SK-N-SH treated with all-trans-retinoic acid at 6 μM for 48 hours (cell line): ENCODE measurements around the gene ZNF385B.

Experiments used
- ATAC-seq: fragments of 200-7000 bp; cut with Tn5 transposase; 3 replicates; pipeline ENCODE4 v1.9.1; 2020; ENCODE audit warnings: mild to moderate bottlenecking, moderate library complexity
- ARNTL ChIP-seq: fragments of 450-650 bp; formaldehyde crosslinking; IDR thresholded peaks from 2 replicates; pipeline ENCODE4 v1.5.0; 2020; ENCODE audit warnings: low read depth, mild to moderate bottlenecking, moderate library complexity, borderline replicate concordance
- BACH2 ChIP-seq: fragments of 250-450 bp; sonication (Bioruptor Pico); IDR thresholded peaks from 2 replicates; pipeline ENCODE4 v1.9.0; 2021; ENCODE audit warnings: mild to moderate bottlenecking, borderline replicate concordance
- CSDC2 ChIP-seq: fragments of 250-450 bp; sonication (Bioruptor Pico); IDR thresholded peaks from 2 replicates; pipeline ENCODE4 v1.5.0; 2020; ENCODE audit warnings: mild to moderate bottlenecking, moderate library complexity
- ESRRG ChIP-seq: fragments of 250-450 bp; sonication (Bioruptor Pico); IDR thresholded peaks from 2 replicates; pipeline ENCODE4 v1.6.1; 2021; ENCODE audit warnings: mild to moderate bottlenecking
- GLIS3 ChIP-seq: fragments of 250-450 bp; sonication (Bioruptor Pico); IDR thresholded peaks from 2 replicates; pipeline ENCODE4 v1.5.0; 2020; ENCODE audit warnings: mild to moderate bottlenecking, moderate library complexity
- OSR1 ChIP-seq: fragments of 250-450 bp; sonication (Bioruptor Pico); IDR thresholded peaks from 2 replicates; pipeline ENCODE4 v1.8.0; 2022; ENCODE audit warnings: moderate library complexity, mild to moderate bottlenecking, inconsistent platforms
- PATZ1 ChIP-seq: fragments of 250-450 bp; sonication (Bioruptor Pico); IDR thresholded peaks from 2 replicates; pipeline ENCODE4 v1.8.0; 2020; ENCODE audit warnings: mild to moderate bottlenecking, moderate library complexity, borderline replicate concordance
- POU6F1 ChIP-seq: fragments of 250-450 bp; sonication (Bioruptor Pico); IDR thresholded peaks from 2 replicates; pipeline ENCODE4 v1.8.0; 2021; ENCODE audit warnings: low read depth, mild to moderate bottlenecking, moderate library complexity, borderline replicate concordance
- RARB ChIP-seq: fragments of 250-450 bp; sonication (Bioruptor Pico); IDR thresholded peaks from 2 replicates; pipeline ENCODE4 v1.8.0; 2021; ENCODE audit warnings: mild to moderate bottlenecking, moderate library complexity
- SNAI2 ChIP-seq: fragments of 250-450 bp; sonication (Bioruptor Pico); IDR thresholded peaks from 2 replicates; pipeline ENCODE4 v1.5.0; 2020; ENCODE audit warnings: mild to moderate bottlenecking, moderate library complexity
- TCF4 ChIP-seq: fragments of 250-450 bp; sonication (Bioruptor Pico); IDR thresholded peaks from 2 replicates; pipeline ENCODE4 v1.8.0; 2021; ENCODE audit warnings: mild to moderate bottlenecking, moderate library complexity, borderline replicate concordance
- TOX ChIP-seq: fragments of 250-450 bp; sonication (Bioruptor Pico); IDR thresholded peaks from 2 replicates; pipeline ENCODE4 v1.8.0; 2021; ENCODE audit warnings: mild to moderate bottlenecking, moderate library complexity, borderline replicate concordance
- TSHZ2 ChIP-seq: fragments of 250-450 bp; sonication (Bioruptor Pico); IDR thresholded peaks from 2 replicates; pipeline ENCODE4 v1.5.0; 2020; ENCODE audit warnings: mild to moderate bottlenecking, moderate library complexity
- ZC3H10 ChIP-seq: fragments of 250-450 bp; sonication (Bioruptor Pico); IDR thresholded peaks from 2 replicates; pipeline ENCODE4 v1.5.1; 2021; ENCODE audit warnings: mild to moderate bottlenecking, moderate library complexity
- ZFP3 ChIP-seq: fragments of 250-450 bp; sonication (Bioruptor Pico); IDR thresholded peaks from 2 replicates; pipeline ENCODE4 v1.5.0; 2020; ENCODE audit warnings: mild to moderate bottlenecking, moderate library complexity
- ZFP30 ChIP-seq: fragments of 450-650 bp; formaldehyde crosslinking; IDR thresholded peaks from 2 replicates; pipeline ENCODE4 v1.5.0; 2022; ENCODE audit warnings: mild to moderate bottlenecking, moderate library complexity
- ZNF565 ChIP-seq: fragments of 450-650 bp; formaldehyde crosslinking; conservative IDR thresholded peaks from 2 replicates; pipeline ENCODE4 v1.5.0; 2020; ENCODE audit warnings: low read depth, mild to moderate bottlenecking, moderate library complexity
- ZNF70 ChIP-seq: fragments of 450-650 bp; formaldehyde crosslinking; IDR thresholded peaks from 2 replicates; pipeline ENCODE4 v1.5.0; 2020; ENCODE audit warnings: mild to moderate bottlenecking, moderate library complexity
- ZNF8 ChIP-seq: fragments of 450-650 bp; formaldehyde crosslinking; IDR thresholded peaks from 2 replicates; pipeline ENCODE4 v1.5.0; 2020; ENCODE audit warnings: mild to moderate bottlenecking, moderate library complexity
- TF ChIP-seq, protein P1 (sequence below): fragments of 250-450 bp; sonication (Bioruptor Pico); IDR thresholded peaks from 2 replicates; pipeline ENCODE4 v1.5.1; 2021; ENCODE audit warnings: mild to moderate bottlenecking, moderate library complexity
- TF ChIP-seq, protein P2 (sequence below): fragments of 250-450 bp; sonication (Bioruptor Pico); IDR thresholded peaks from 2 replicates; pipeline ENCODE4 v1.5.1; 2020; ENCODE audit warnings: low read depth, mild to moderate bottlenecking, moderate library complexity

Gene ZNF385B

GRCh38 chr2:179591690-179592089, 269.7 kb downstream of the ZNF385B start (continued):
- TF ChIP-seq POU6F1 (CRISPR knock-in tag) (no peak), TSHZ2 (no peak), RARB (CRISPR knock-in tag) (no peak)
- TF ChIP-seq, all 23 proteins: peak for 0

GRCh38 chr2:179588486-179589145, 272.8 kb downstream of the ZNF385B start:
- TF ChIP-seq TSHZ2 (no peak), OSR1 (no peak), ZNF565 (CRISPR knock-in tag) (no peak), SNAI2 (no peak), ARNTL (CRISPR knock-in tag) (no peak), CSDC2 (CRISPR knock-in tag) (no peak), ZNF8 (CRISPR knock-in tag) (no peak), POU6F1 (CRISPR knock-in tag) (no peak), ZNF70 (CRISPR knock-in tag) (no peak), PATZ1 (CRISPR knock-in tag) (no peak), BACH2 (CRISPR knock-in tag) (no peak), ZFP30 (CRISPR knock-in tag) (no peak), ZFP3 (CRISPR knock-in tag) (no peak)
- TF ChIP-seq, protein P1, sequence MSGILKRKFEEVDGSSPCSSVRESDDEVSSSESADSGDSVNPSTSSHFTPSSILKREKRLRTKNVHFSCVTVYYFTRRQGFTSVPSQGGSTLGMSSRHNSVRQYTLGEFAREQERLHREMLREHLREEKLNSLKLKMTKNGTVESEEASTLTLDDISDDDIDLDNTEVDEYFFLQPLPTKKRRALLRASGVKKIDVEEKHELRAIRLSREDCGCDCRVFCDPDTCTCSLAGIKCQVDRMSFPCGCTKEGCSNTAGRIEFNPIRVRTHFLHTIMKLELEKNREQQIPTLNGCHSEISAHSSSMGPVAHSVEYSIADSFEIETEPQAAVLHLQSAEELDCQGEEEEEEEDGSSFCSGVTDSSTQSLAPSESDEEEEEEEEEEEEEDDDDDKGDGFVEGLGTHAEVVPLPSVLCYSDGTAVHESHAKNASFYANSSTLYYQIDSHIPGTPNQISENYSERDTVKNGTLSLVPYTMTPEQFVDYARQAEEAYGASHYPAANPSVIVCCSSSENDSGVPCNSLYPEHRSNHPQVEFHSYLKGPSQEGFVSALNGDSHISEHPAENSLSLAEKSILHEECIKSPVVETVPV (CRISPR knock-in tag) = no peak
- TF ChIP-seq, all 23 proteins: peak for 0
- ATAC-seq = no peak

DNA sequence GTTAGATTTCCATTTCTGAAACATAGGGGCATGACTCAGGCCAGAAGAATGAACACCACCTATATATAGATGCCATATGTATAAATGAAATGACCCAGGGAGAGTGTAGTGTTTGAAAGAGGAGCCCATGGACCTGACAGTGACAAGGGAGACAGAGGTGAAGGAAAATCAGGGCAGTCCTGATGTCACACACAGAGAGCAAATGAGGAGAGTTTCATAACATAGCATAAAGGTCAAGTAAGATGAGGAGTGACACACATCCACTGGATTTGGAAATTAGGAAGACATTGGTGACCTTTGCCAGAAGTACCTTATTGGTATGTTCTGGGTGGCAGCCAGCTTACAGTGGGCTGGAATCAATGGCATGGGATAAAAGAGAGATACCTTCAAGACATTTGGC, 276.7 kb downstream of the ZNF385B start:
- TF ChIP-seq ZNF70 (CRISPR knock-in tag) = no peak
- TF ChIP-seq SNAI2 = no peak
- no peak for TF ChIP-seq CSDC2 (CRISPR knock-in tag)
- no peak for TF ChIP-seq TCF4 (CRISPR knock-in tag)
- no peak for TF ChIP-seq GLIS3
- TF ChIP-seq, protein P2, sequence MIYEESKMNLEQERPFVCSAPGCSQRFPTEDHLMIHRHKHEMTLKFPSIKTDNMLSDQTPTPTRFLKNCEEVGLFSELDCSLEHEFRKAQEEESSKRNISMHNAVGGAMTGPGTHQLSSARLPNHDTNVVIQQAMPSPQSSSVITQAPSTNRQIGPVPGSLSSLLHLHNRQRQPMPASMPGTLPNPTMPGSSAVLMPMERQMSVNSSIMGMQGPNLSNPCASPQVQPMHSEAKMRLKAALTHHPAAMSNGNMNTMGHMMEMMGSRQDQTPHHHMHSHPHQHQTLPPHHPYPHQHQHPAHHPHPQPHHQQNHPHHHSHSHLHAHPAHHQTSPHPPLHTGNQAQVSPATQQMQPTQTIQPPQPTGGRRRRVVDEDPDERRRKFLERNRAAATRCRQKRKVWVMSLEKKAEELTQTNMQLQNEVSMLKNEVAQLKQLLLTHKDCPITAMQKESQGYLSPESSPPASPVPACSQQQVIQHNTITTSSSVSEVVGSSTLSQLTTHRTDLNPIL = no peak
- no peak for TF ChIP-seq ZC3H10 (CRISPR knock-in tag)
- no peak for TF ChIP-seq ZNF565 (CRISPR knock-in tag)
- TF ChIP-seq OSR1 = no peak
- no peak for TF ChIP-seq ESRRG
- TF ChIP-seq ARNTL (CRISPR knock-in tag) = no peak
- no peak for TF ChIP-seq TOX (CRISPR knock-in tag)
- no peak for TF ChIP-seq ZNF8 (CRISPR knock-in tag)

More for the DNA sequence above, 276.7 kb downstream of the ZNF385B start:
- ATAC-seq = no peak
